Measurements from ENCODE around the gene DYNC1I2. TPM values are rescaled to one million over a fixed set of nuclear protein-coding genes. Genes with fewer than 3 reads are reported as not detected.

DYNC1I2 gene
- total and polyA plus RNA-seq, 2 of the 4 experiments (the other 2 are of a cell fraction): 110 to 114 TPM

DNA sequence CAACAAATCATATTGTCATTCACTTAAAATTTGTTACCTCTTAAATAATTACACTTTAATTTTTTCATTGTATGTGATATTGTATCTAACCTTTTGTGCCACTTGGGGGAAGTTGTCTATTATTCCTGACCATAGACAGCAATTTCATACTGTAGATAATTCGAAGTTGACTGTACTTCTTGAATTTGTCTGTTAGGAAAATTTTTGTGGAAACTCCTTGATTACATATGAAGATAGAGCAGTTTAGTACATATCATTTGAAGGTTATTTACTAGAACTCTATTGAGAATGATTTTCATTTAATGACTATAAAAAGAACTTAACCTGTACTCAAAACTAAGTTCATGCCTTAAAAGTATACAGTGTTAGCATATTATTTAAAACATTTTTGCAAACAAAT, 5.1 kb downstream of the DYNC1I2 start:
- intact Hi-C loops (cut with micrococcal nuclease) (no loop called here), dilution Hi-C loops (cut with HindIII; ENCODE audit: low sequenced_read_pairs, unreplicated experiment) (no loop called here), in situ Hi-C loops (cut with MboI; ENCODE audit: low sequenced_read_pairs) (no loop called here)
- Histone ChIP-seq H2BK20ac (ENCODE audit: low read depth, low read length) (no peak overlapping the region), H3K4me3 (ENCODE audit: insufficient read depth, low read depth, low read length) (no peak overlapping the region), H2BK120ac (ENCODE audit: low read depth, low read length) (no peak overlapping the region), H3K9me1 (ENCODE audit: insufficient read depth, low read length) (peaks cover 3% of the 10 kb centered on the region; the same call in 1 of the 2 replicates), H2AFZ (replicated peaks; ENCODE audit: low read length, poor library complexity) (no peak overlapping the region), H3K23ac (ENCODE audit: low read depth, low read length) (no peak overlapping the region), H3K9ac (ENCODE audit: low read depth, low read length) (no peak overlapping the region), H3K27ac (ENCODE audit: insufficient read depth, low read length) (no peak overlapping the region), H3K27me3 (ENCODE audit: control insufficient read depth, insufficient read depth, low read length) (no peaks in the 10 kb centered on the region), H4K20me1 (ENCODE audit: insufficient read depth, low read length) (peaks cover 15% of the 10 kb centered on the region; the same call in 1 of the 2 replicates), H2AK9ac (replicated peaks; ENCODE audit: low read depth, low read length, poor library complexity) (no peak overlapping the region), H3K36me3 (ENCODE audit: control insufficient read depth, insufficient read depth, low read length) (peaks cover 13% of the 10 kb centered on the region), H2BK5ac (ENCODE audit: low read depth, low read length, poor library complexity, severe bottlenecking) (no peak overlapping the region), H4K8ac (ENCODE audit: low read depth in 2 of 2, low read length in 2 of 2) (no peak overlapping the region), H3K4me2 (ENCODE audit: low read depth, low read length) (no peak overlapping the region), H4K5ac (ENCODE audit: low read depth, low read length) (no peak overlapping the region), H3K56ac (ENCODE audit: extremely low read depth, insufficient read depth, low read length) (no peak overlapping the region), H2AK5ac (ENCODE audit: low read depth, low read length) (no peak overlapping the region), H2BK15ac (ENCODE audit: low read depth, low read length) (no peak overlapping the region), H3K9me3 (ENCODE audit: control insufficient read depth, insufficient read depth, low read length) (no peaks in the 10 kb centered on the region), H3K18ac (ENCODE audit: low read depth, low read length) (no peak overlapping the region), H4K91ac (ENCODE audit: insufficient read depth, low read depth, low read length) (no peak overlapping the region), H3K4me1 (ENCODE audit: control insufficient read depth, insufficient read depth, low read length) (no peaks in the 10 kb centered on the region), H3K4ac (ENCODE audit: low read depth, low read length) (no peak overlapping the region), H3K14ac (replicated peaks; ENCODE audit: low read depth, low read length) (no peak overlapping the region), H3K79me1 (ENCODE audit: low read depth in 1 of 2, low read length in 2 of 2) (peaks cover 5 to 19% of the 10 kb centered on the region in 2 experiments)
- no CpG with 5 or more reads among the region's 1 CpG for WGBS, 2 experiments (ENCODE audit: extremely low coverage in 2 of 2, insufficient read length in 1 of 2)
- CTCF ChIA-PET: interaction anchor here (1.2 kb wide), 1 partner anchor 11 kb away, joined by 4 read pairs; no protein-coding TSS in a partner anchor
- TF ChIP-seq RAD21 (IDR thresholded peaks at IDR 0.05; ENCODE audit: low read length) (no peak), NFE2L2 (IDR thresholded peaks at IDR 0.05; ENCODE audit: low read depth, low read length) (no peak), MAZ (IDR thresholded peaks at IDR 0.05; ENCODE audit: borderline replicate concordance, low read depth, low read length) (no peak), MAFK (IDR thresholded peaks at IDR 0.05; ENCODE audit: low read depth, low read length) (no peak), CHD1 (IDR thresholded peaks at IDR 0.05; ENCODE audit: low read depth, low read length) (no peak), SMC3 (IDR thresholded peaks at IDR 0.05; ENCODE audit: low read depth, low read length) (no peak), CEBPB (IDR thresholded peaks at IDR 0.05; ENCODE audit: low read depth, low read length) (no peak), BHLHE40 (IDR thresholded peaks at IDR 0.05; ENCODE audit: low read depth, low read length) (no peak), FOS (IDR thresholded peaks at IDR 0.05; ENCODE audit: low read depth, low read length) (no peak), RCOR1 (IDR thresholded peaks at IDR 0.05; ENCODE audit: insufficient replicate concordance, low read length) (no peak), RFX5 (IDR thresholded peaks at IDR 0.05; ENCODE audit: low read depth, low read length) (no peak), MXI1 (IDR thresholded peaks at IDR 0.05; ENCODE audit: borderline replicate concordance, low read depth, low read length) (no peak)
- TF ChIP-seq, protein P1, sequence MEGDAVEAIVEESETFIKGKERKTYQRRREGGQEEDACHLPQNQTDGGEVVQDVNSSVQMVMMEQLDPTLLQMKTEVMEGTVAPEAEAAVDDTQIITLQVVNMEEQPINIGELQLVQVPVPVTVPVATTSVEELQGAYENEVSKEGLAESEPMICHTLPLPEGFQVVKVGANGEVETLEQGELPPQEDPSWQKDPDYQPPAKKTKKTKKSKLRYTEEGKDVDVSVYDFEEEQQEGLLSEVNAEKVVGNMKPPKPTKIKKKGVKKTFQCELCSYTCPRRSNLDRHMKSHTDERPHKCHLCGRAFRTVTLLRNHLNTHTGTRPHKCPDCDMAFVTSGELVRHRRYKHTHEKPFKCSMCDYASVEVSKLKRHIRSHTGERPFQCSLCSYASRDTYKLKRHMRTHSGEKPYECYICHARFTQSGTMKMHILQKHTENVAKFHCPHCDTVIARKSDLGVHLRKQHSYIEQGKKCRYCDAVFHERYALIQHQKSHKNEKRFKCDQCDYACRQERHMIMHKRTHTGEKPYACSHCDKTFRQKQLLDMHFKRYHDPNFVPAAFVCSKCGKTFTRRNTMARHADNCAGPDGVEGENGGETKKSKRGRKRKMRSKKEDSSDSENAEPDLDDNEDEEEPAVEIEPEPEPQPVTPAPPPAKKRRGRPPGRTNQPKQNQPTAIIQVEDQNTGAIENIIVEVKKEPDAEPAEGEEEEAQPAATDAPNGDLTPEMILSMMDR (conservative IDR thresholded peaks at IDR 0.05; ENCODE audit: low read depth, low read length): no peak
- TF ChIP-seq, protein P2, sequence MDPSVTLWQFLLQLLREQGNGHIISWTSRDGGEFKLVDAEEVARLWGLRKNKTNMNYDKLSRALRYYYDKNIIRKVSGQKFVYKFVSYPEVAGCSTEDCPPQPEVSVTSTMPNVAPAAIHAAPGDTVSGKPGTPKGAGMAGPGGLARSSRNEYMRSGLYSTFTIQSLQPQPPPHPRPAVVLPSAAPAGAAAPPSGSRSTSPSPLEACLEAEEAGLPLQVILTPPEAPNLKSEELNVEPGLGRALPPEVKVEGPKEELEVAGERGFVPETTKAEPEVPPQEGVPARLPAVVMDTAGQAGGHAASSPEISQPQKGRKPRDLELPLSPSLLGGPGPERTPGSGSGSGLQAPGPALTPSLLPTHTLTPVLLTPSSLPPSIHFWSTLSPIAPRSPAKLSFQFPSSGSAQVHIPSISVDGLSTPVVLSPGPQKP (IDR thresholded peaks at IDR 0.05; ENCODE audit: borderline replicate concordance, low read depth, low read length): no peak
- TF ChIP-seq, protein P3, sequence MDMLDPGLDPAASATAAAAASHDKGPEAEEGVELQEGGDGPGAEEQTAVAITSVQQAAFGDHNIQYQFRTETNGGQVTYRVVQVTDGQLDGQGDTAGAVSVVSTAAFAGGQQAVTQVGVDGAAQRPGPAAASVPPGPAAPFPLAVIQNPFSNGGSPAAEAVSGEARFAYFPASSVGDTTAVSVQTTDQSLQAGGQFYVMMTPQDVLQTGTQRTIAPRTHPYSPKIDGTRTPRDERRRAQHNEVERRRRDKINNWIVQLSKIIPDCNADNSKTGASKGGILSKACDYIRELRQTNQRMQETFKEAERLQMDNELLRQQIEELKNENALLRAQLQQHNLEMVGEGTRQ (IDR thresholded peaks at IDR 0.05; ENCODE audit: low read depth, low read length): no peak
- no peak for DNase-seq
- POLR2A ChIA-PET (ENCODE audit: unreplicated experiment): no interaction called here
- no TSS peak for BruUV-seq (replicated peaks)
- no peak for ATAC-seq (ENCODE audit: low read depth)
